H1 (cell line): ENCODE data around the gene ST13. TPM values are rescaled to one million over a fixed set of nuclear protein-coding genes. Genes with fewer than 3 reads are reported as not detected.

Experiments
- CTCF ChIA-PET: fragments of 300-600 bp; sonication (Branson Sonifier 250); formaldehyde crosslinking; loops from one replicate; lab custom pipeline; 2021; ENCODE audit not compliant: partially characterized antibody; lab: Charles Lee
- POLR2A ChIA-PET: fragments of 300-600 bp; sonication (Branson Sonifier 250); formaldehyde crosslinking; loops from one replicate; lab custom pipeline; 2021; ENCODE audit warnings: inconsistent platforms; ENCODE audit not compliant: partially characterized antibody; lab: Charles Lee
- DNase-seq, 2 experiments: peaks; one replicate each; pipeline versions ENCODE4 v3.0.0 to v3.0.0-alpha.2; 2010 to 2022; ENCODE audit warnings: low spot score in 2 of 2, low read depth in 1 of 2, mixed read lengths in 1 of 2
- FAIRE-seq: peaks from 2 replicates; lab custom pipeline; 2011; peaks lifted over from hg19 to GRCh38; lab: Jason Lieb, UNC
- H2AFZ ChIP-seq: 2 replicates; pipeline ENCODE4 v1.8.1; 2012; ENCODE audit warnings: low read length, inconsistent platforms
- H2AK5ac ChIP-seq: 2 replicates; pipeline ENCODE4 v1.6.1; 2013; ENCODE audit warnings: low read depth, low read length
- H2BK120ac ChIP-seq: replicated peaks from 2 replicates; pipeline ENCODE3; 2013; ENCODE audit warnings: low read depth, low read length, inconsistent platforms
- H2BK12ac ChIP-seq: 2 replicates; pipeline ENCODE4 v1.6.1; 2013; ENCODE audit warnings: low read depth, low read length
- H2BK15ac ChIP-seq: 2 replicates; pipeline ENCODE4 v1.6.1; 2013; ENCODE audit warnings: low read length
- H2BK20ac ChIP-seq: 2 replicates; pipeline ENCODE4 v1.6.1; 2013; ENCODE audit warnings: low read length
- H2BK5ac ChIP-seq: 2 replicates; pipeline ENCODE4 v1.6.1; 2013; ENCODE audit warnings: low read depth, low read length
- H3K14ac ChIP-seq: 2 replicates; pipeline ENCODE4 v1.6.1; 2013; ENCODE audit warnings: inconsistent platforms; ENCODE audit not compliant: insufficient read length
- H3K18ac ChIP-seq: 2 replicates; pipeline ENCODE4 v1.6.1; 2013; ENCODE audit warnings: low read length; ENCODE audit errors: extremely low read depth
- H3K23ac ChIP-seq: 2 replicates; pipeline ENCODE4 v1.6.1; 2013; ENCODE audit warnings: inconsistent platforms; ENCODE audit not compliant: insufficient read length
- H3K23me2 ChIP-seq: 2 replicates; pipeline ENCODE4 v1.6.1; 2013; ENCODE audit warnings: low read depth, low read length
- H3K27ac ChIP-seq: 2 replicates; pipeline ENCODE4 v1.6.1; 2011; ENCODE audit warnings: low read depth, low read length, inconsistent platforms
- H3K27me3 ChIP-seq, 4 experiments: replicated peaks in 1 of 4; 1 replicate in 1 of 4; 2 replicates in 3 of 4; pipeline versions ENCODE4 v1.6.1 to v1.8.1; 2011 to 2013; ENCODE audit warnings: low read length in 3 of 4, mild to moderate bottlenecking in 3 of 4, inconsistent platforms in 2 of 4, mixed read lengths in 2 of 4, moderate library complexity in 1 of 4; ENCODE audit not compliant: control insufficient read depth in 3 of 4, insufficient read depth in 3 of 4; ENCODE audit errors: extremely low read depth in 1 of 4
- H3K36me3 ChIP-seq, 4 experiments: 2 replicates each; pipeline versions ENCODE4 v1.6.1 to v1.8.1; 2011 to 2013; ENCODE audit warnings: mild to moderate bottlenecking in 4 of 4, low read length in 3 of 4, moderate library complexity in 2 of 4, control low read depth in 1 of 4, inconsistent platforms in 1 of 4; ENCODE audit not compliant: insufficient read depth in 4 of 4, control insufficient read depth in 2 of 4
- H3K4ac ChIP-seq: replicated peaks from 2 replicates; pipeline ENCODE3; 2013; ENCODE audit warnings: low read length, low read depth, mixed read lengths, inconsistent platforms; ENCODE audit not compliant: insufficient read length
- H3K4me1 ChIP-seq, 4 experiments: replicated peaks in 1 of 4; 1 replicate in 1 of 4; 2 replicates in 3 of 4; pipeline versions ENCODE4 v1.6.1 to v1.8.1; 2011 to 2013; ENCODE audit warnings: low read length in 3 of 4, inconsistent platforms in 2 of 4, mixed read lengths in 1 of 4; ENCODE audit not compliant: insufficient read depth in 4 of 4, control insufficient read depth in 3 of 4
- H3K4me2 ChIP-seq, 2 experiments: 2 replicates each; pipeline versions ENCODE4 v1.6.1 to v1.8.1; 2011 to 2013; ENCODE audit warnings: low read depth in 2 of 2, low read length in 2 of 2, control low read depth in 1 of 2, inconsistent platforms in 1 of 2, mild to moderate bottlenecking in 1 of 2; ENCODE audit not compliant: insufficient read depth in 1 of 2
- H3K4me3 ChIP-seq, 4 experiments: fragments of 200-600, 300-600 bp in 1 of 4; sonication (generic), shearing (Covaris generic), sonication (Bioruptor Twin) in 1 of 4; 2 replicates each; pipeline versions ENCODE4 v1.5.1 to v1.8.1; 2011 to 2016; ENCODE audit warnings: low read length in 4 of 4, low read depth in 3 of 4, control low read depth in 2 of 4, inconsistent platforms in 2 of 4, mild to moderate bottlenecking in 2 of 4, mixed read lengths in 1 of 4, moderate library complexity in 1 of 4; ENCODE audit not compliant: insufficient read depth in 2 of 4; ENCODE audit errors: extremely low read depth in 1 of 4
- H3K56ac ChIP-seq: replicated peaks from 2 replicates; pipeline ENCODE3; 2013; ENCODE audit warnings: low read depth, mild to moderate bottlenecking, mixed read lengths, low read length, inconsistent platforms; ENCODE audit not compliant: insufficient read length
- H3K79me1 ChIP-seq: 2 replicates; pipeline ENCODE4 v1.6.1; 2013; ENCODE audit warnings: low read depth, low read length, control low read depth
- H3K79me2 ChIP-seq, 2 experiments: 2 replicates each; pipeline versions ENCODE4 v1.6.1 to v1.8.1; 2012 to 2013; ENCODE audit warnings: low read length in 2 of 2, mild to moderate bottlenecking in 2 of 2, inconsistent platforms in 1 of 2; ENCODE audit not compliant: insufficient read depth in 2 of 2, control insufficient read depth in 1 of 2
- H3K9ac ChIP-seq, 4 experiments: replicated peaks in 1 of 4; 1 replicate in 1 of 4; 2 replicates in 3 of 4; pipeline versions ENCODE4 v1.6.1 to v1.8.1; 2011 to 2013; ENCODE audit warnings: low read depth in 3 of 4, low read length in 3 of 4, control low read depth in 2 of 4, mild to moderate bottlenecking in 2 of 4, moderate library complexity in 2 of 4, inconsistent platforms in 1 of 4; ENCODE audit errors: extremely low read depth in 1 of 4
- H3K9me3 ChIP-seq, 2 experiments: 2 replicates each; pipeline versions ENCODE4 v1.6.1 to v1.8.1; 2012 to 2013; ENCODE audit warnings: mild to moderate bottlenecking in 2 of 2, moderate library complexity in 2 of 2, control low read depth in 1 of 2, inconsistent platforms in 1 of 2, low read depth in 1 of 2, low read length in 1 of 2, mixed read lengths in 1 of 2; ENCODE audit not compliant: insufficient read depth in 2 of 2
- H4K20me1 ChIP-seq, 2 experiments: replicated peaks in 1 of 2; 2 replicates each; pipeline versions ENCODE3 to v1.8.1; 2011 to 2013; ENCODE audit warnings: inconsistent platforms in 2 of 2, low read length in 2 of 2, mild to moderate bottlenecking in 1 of 2; ENCODE audit not compliant: insufficient read depth in 2 of 2, control insufficient read depth in 1 of 2
- H4K5ac ChIP-seq: 2 replicates; pipeline ENCODE4 v1.6.1; 2013; ENCODE audit warnings: low read length, low read depth, mixed read lengths, inconsistent platforms; ENCODE audit not compliant: insufficient read length
- H4K8ac ChIP-seq: 2 replicates; pipeline ENCODE4 v1.8.0; 2013; ENCODE audit warnings: mild to moderate bottlenecking, moderate library complexity, low read length, inconsistent platforms; ENCODE audit not compliant: insufficient read depth; ENCODE audit errors: extremely low read depth
- H4K91ac ChIP-seq: replicated peaks from 2 replicates; pipeline ENCODE3; 2013; ENCODE audit warnings: low read length, mixed read lengths, inconsistent platforms; ENCODE audit not compliant: insufficient read length
- CEBPB ChIP-seq: IDR thresholded peaks from 2 replicates; pipeline ENCODE4 v1.6.1; 2012; ENCODE audit warnings: low read depth, low read length
- JUND ChIP-seq: IDR thresholded peaks from 2 replicates; pipeline ENCODE4 v1.6.1; 2011; ENCODE audit warnings: mild to moderate bottlenecking, improper control_type of control experiment, low read length
- RXRA ChIP-seq: IDR thresholded peaks from 2 replicates; pipeline ENCODE4 v1.6.1; 2011; ENCODE audit warnings: low read depth, mild to moderate bottlenecking, low read length, moderate library complexity; ENCODE audit not compliant: insufficient read depth
- TCF12 ChIP-seq: IDR thresholded peaks from 2 replicates; pipeline ENCODE4 v1.6.1; 2011; ENCODE audit warnings: low read depth, mild to moderate bottlenecking, low read length
- TEAD4 ChIP-seq: IDR thresholded peaks from 2 replicates; pipeline ENCODE4 v1.6.1; 2012; ENCODE audit warnings: low read depth, low read length, inconsistent platforms, mixed read lengths
- ZNF274 ChIP-seq: IDR thresholded peaks from 2 replicates; pipeline ENCODE4 v1.7.0; 2012; ENCODE audit warnings: low read length, borderline replicate concordance; ENCODE audit errors: extremely low read depth
- WGBS, 2 experiments: shearing (Covaris generic) in 1 of 2; methylation state at CpG; one replicate each; pipeline versions ENCODE4 v1.1.6 to v1.1.7; 2013 to 2015; ENCODE audit warnings: low lambda C conversion rate in 2 of 2, mixed read lengths in 2 of 2, inconsistent platforms in 1 of 2, low coverage in 1 of 2, missing lambda C conversion rate in 1 of 2; ENCODE audit not compliant: insufficient replicate concordance in 2 of 2, insufficient coverage in 1 of 2, insufficient read length in 1 of 2; ENCODE audit errors: extremely low coverage in 1 of 2, missing lambda C conversion rate in 1 of 2; 5-methylcytosine and 5-hydroxymethylcytosine counted together
- polyA plus RNA-seq, 7 experiments: library from polyadenylated mRNA; depleted of rRNA in 3 of 7; stranded (reverse) in 5 of 7; unstranded in 2 of 7; fragments of >200 nt in 5 of 7; fragments of 200-250 nt in 2 of 7; gene quantifications; 1 replicate in 5 of 7; 2 replicates in 1 of 7; 4 replicates in 1 of 7; pipeline versions ENCODE4 v1.2.1 to v1.2.3, GENCODE V29; 2011 to 2013; ENCODE audit warnings: missing spikeins in 2 of 7, mixed read lengths in 2 of 7
- total RNA-seq: library from RNA; stranded (reverse); fragmentation: NEBNext Ultra II Directional; extraction: Animal tissue kit (Norgen Biotek cat#: 25700); gene quantifications from 2 replicates; pipeline ENCODE4 v1.2.1, GENCODE V29; 2021
- TF ChIP-seq, protein P1 (sequence below): IDR thresholded peaks from 2 replicates; pipeline ENCODE4 v1.6.1; 2012; ENCODE audit warnings: low read length, inconsistent platforms

Gene ST13
- total and polyA plus RNA-seq, 2 of the 8 experiments (the other 6 are each of a cell fraction or from before 2014, with no cell fraction given) = 52.0 to 305 TPM

- Histone ChIP-seq H3K27me3 (no peaks in the 10 kb centered on the region), H3K4ac (no peak overlapping the region), H3K27ac (no peak overlapping the region), H3K4me1 (no peaks in the 10 kb centered on the region), H3K18ac (no peak overlapping the region), H2BK120ac (no peak overlapping the region), H3K36me3 (no peaks in the 10 kb centered on the region; a peak in 1 of 8 replicates), H2AK5ac (no peak overlapping the region), H3K4me3 (no peak overlapping the region), H2AFZ (no peak overlapping the region), H3K79me2 (peaks cover 0 to 39% of the 10 kb centered on the region in 2 experiments; a peak in 2 of 4 replicates), H4K20me1 (peaks cover 0 to 3% of the 10 kb centered on the region in 2 experiments), H3K79me1 (no peaks in the 10 kb centered on the region; the same call in 1 of the 2 replicates), H2BK12ac (no peak overlapping the region), H3K14ac (no peak overlapping the region), H3K9ac (no peak overlapping the region), H2BK15ac (no peak overlapping the region), H4K5ac (no peak overlapping the region), H3K4me2 (no peak overlapping the region), H3K9me3 (no peaks in the 10 kb centered on the region), H3K23me2 (no peaks in the 10 kb centered on the region), H3K23ac (no peak overlapping the region), H4K8ac (no peak overlapping the region), H3K56ac (no peak overlapping the region), H2BK20ac (no peak overlapping the region), H2BK5ac (no peak overlapping the region), H4K91ac (no peak overlapping the region)
- 96% methylated on average over 3 of the region's 3 CpGs; no CpG with 5 or more reads in 1 of the 2 experiments for WGBS, 2 experiments
- CTCF ChIA-PET = interaction anchor here (0.6 to 1.3 kb wide), 3 partner anchors 38 to 356 kb away, joined by 3 to 6 read pairs (median 3); no protein-coding TSS in a partner anchor
- DNase-seq = no peak
- no peak for FAIRE-seq
- TF ChIP-seq CEBPB (no peak), TEAD4 (no peak), RXRA (no peak), ZNF274 (no peak), TCF12 (no peak), JUND (no peak)
- TF ChIP-seq, protein P1, sequence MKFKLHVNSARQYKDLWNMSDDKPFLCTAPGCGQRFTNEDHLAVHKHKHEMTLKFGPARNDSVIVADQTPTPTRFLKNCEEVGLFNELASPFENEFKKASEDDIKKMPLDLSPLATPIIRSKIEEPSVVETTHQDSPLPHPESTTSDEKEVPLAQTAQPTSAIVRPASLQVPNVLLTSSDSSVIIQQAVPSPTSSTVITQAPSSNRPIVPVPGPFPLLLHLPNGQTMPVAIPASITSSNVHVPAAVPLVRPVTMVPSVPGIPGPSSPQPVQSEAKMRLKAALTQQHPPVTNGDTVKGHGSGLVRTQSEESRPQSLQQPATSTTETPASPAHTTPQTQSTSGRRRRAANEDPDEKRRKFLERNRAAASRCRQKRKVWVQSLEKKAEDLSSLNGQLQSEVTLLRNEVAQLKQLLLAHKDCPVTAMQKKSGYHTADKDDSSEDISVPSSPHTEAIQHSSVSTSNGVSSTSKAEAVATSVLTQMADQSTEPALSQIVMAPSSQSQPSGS = no peak
- POLR2A ChIA-PET = interaction anchor here (0.6 to 1.5 kb wide), 3 partner anchors 9 to 52 kb away, joined by 3 read pairs; no protein-coding TSS in a partner anchor
Measured at GRCh38 chr22:40805699-40806203, 50.7 kb downstream of the ST13 start.
